Cardiac fibroblast (primary cell): ENCODE results near the gene PTPN5.
A peak's percentile ranks its signal among the peaks of the same experiment; 100 is the strongest.

Experiments used
- DNase-seq, 2 donors: peaks; one replicate each; pipeline versions ENCODE4 v3.0.0 to v3.0.0-alpha.2; 2010; ENCODE audit warnings: low read depth in 2 of 2
- H3K4me3 ChIP-seq, 2 donors: replicated peaks in 1 of 2; 1 replicate in 1 of 2; 2 replicates in 1 of 2; pipeline ENCODE4 v1.5.1; 2011; ENCODE audit warnings: low read depth in 2 of 2, low read length in 2 of 2, mild to moderate bottlenecking in 2 of 2, moderate library complexity in 1 of 2
- TF ChIP-seq, protein P1 (sequence below): IDR thresholded peaks from one replicate; pipeline ENCODE4 v1.5.1; 2011; ENCODE audit warnings: low read depth, mild to moderate bottlenecking, low read length, inconsistent platforms

The PTPN5 gene

GRCh38 chr11:18701614-18702216 is 89.9 kb downstream of the PTPN5 start:
- no peak for DNase-seq
- TF ChIP-seq, protein P1, sequence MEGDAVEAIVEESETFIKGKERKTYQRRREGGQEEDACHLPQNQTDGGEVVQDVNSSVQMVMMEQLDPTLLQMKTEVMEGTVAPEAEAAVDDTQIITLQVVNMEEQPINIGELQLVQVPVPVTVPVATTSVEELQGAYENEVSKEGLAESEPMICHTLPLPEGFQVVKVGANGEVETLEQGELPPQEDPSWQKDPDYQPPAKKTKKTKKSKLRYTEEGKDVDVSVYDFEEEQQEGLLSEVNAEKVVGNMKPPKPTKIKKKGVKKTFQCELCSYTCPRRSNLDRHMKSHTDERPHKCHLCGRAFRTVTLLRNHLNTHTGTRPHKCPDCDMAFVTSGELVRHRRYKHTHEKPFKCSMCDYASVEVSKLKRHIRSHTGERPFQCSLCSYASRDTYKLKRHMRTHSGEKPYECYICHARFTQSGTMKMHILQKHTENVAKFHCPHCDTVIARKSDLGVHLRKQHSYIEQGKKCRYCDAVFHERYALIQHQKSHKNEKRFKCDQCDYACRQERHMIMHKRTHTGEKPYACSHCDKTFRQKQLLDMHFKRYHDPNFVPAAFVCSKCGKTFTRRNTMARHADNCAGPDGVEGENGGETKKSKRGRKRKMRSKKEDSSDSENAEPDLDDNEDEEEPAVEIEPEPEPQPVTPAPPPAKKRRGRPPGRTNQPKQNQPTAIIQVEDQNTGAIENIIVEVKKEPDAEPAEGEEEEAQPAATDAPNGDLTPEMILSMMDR: no peak

GRCh38 chr11:18700872-18701271 is 90.7 kb downstream of the PTPN5 start:
- no peak for DNase-seq
- H3K4me3 ChIP-seq: no peak overlapping the region
- TF ChIP-seq, protein P1: no peak

More at GRCh38 chr11:18701614-18702216, 89.9 kb downstream of the PTPN5 start:
- no peak overlapping the region for H3K4me3 ChIP-seq

- TF ChIP-seq, protein P1: no peak
- no peak overlapping the region for H3K4me3 ChIP-seq
- no peak for DNase-seq
Observed at GRCh38 chr11:18700375-18700774, 91.2 kb downstream of the PTPN5 start.

GRCh38 chr11:18699848-18700261 is 91.7 kb downstream of the PTPN5 start:
- no peak for DNase-seq
- no peak overlapping the region for H3K4me3 ChIP-seq
- TF ChIP-seq, protein P1: no peak

- DNase-seq: no peak
- TF ChIP-seq, protein P1: no peak
- H3K4me3 ChIP-seq: peak overlapping the region; percentile 55 to 58
Observed at GRCh38 chr11:18699269-18699596, 92.4 kb downstream of the PTPN5 start.

- DNase-seq: peak; percentile 64 to 82
- H3K4me3 ChIP-seq: peak within 1 kb of the TSS; percentile 55 to 58
- TF ChIP-seq, protein P1: no peak
Observed at GRCh38 chr11:18698341-18699268, 93.0 kb downstream of the PTPN5 start, which contains the start of gene TMEM86A. Gene TMEM86A, plus strand, starts transcription at chr11:18698779. Its CDS starts 108 bp downstream, at chr11:18698887.
